Measurements from ENCODE around the gene CASP3. TPM values are rescaled to one million over a fixed set of nuclear protein-coding genes. Genes with fewer than 3 reads are reported as not detected.

The CASP3 gene
- total RNA-seq, 1 experiment from 2014 or later: 11.4 TPM

DNA sequence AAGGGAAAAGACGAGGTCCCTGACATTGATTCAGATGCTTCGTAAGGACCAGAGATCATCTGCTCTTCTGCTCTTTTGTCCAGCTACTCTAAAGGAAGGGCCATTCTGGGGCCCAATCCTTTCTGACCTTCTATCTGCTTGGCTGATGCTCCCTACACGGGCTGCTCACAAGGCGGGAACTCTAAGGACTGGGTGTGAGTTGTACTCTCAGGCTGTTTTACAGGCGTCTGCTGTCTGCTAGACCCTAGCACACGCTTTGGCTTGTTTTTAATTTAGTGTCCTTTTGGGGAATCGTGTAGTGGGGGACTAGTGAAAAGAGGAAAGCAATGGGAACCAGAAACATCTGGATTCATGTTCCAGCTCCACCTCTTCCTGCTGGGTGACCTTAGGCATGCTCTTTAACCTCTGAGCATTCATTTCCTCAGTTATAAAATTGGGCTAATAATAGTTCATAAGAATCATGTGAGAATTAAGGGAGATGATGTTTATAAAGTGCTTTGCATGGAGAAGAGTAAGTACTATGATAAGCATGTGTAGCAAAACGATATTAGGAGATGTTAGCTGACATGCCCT is 53.1 kb downstream of the CASP3 start:
- RAD21 ChIA-PET (ENCODE audit: low non-redundant PET in 1 of 2, low total read pairs in 2 of 2, uncharacterized antibody in 2 of 2, unreplicated experiment in 2 of 2): no interaction called here
- Histone ChIP-seq H2AFZ (ENCODE audit: low read depth, low read length, poor library complexity, severe bottlenecking) (no peak overlapping the region), H3K79me2 (ENCODE audit: insufficient read depth, low read length) (no peaks in the 10 kb centered on the region), H3K4me2 (ENCODE audit: low read length) (no peak overlapping the region), H3K27me3 (ENCODE audit: insufficient read depth, low read length) (no peaks in the 10 kb centered on the region), H3K4me1 (ENCODE audit: control insufficient read depth in 1 of 2, insufficient read depth in 2 of 2, low read length in 2 of 2) (no peaks in the 10 kb centered on the region), H3K36me3 (ENCODE audit: control insufficient read depth in 1 of 2, insufficient read depth in 2 of 2, low read length in 2 of 2) (no peaks in the 10 kb centered on the region), H3K9me2 (ENCODE audit: insufficient read depth) (no peaks in the 10 kb centered on the region), H3K4me3 (replicated peaks in 1 of 2; ENCODE audit: low read depth in 1 of 2, low read length in 2 of 2) (no peak overlapping the region), H3K27ac (ENCODE audit: low read depth, low read length) (no peak overlapping the region), H3K9ac (ENCODE audit: low read length) (no peak overlapping the region), H3K9me3 (ENCODE audit: control insufficient read depth in 1 of 2, insufficient read depth in 1 of 2, low read depth in 1 of 2, low read length in 2 of 2) (no peaks in the 10 kb centered on the region), H4K20me1 (ENCODE audit: insufficient read depth) (no peaks in the 10 kb centered on the region)
- BruUV-seq (replicated peaks): no TSS peak
- no peak for TF ChIP-seq FOSL1 (IDR thresholded peaks at IDR 0.05; ENCODE audit: low read depth)
- TF ChIP-seq ELF1 (IDR thresholded peaks at IDR 0.05; ENCODE audit: borderline replicate concordance, low read depth): no peak
- TF ChIP-seq, protein P1, sequence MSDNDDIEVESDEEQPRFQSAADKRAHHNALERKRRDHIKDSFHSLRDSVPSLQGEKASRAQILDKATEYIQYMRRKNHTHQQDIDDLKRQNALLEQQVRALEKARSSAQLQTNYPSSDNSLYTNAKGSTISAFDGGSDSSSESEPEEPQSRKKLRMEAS (IDR thresholded peaks at IDR 0.05): no peak
- TF ChIP-seq, protein P2, sequence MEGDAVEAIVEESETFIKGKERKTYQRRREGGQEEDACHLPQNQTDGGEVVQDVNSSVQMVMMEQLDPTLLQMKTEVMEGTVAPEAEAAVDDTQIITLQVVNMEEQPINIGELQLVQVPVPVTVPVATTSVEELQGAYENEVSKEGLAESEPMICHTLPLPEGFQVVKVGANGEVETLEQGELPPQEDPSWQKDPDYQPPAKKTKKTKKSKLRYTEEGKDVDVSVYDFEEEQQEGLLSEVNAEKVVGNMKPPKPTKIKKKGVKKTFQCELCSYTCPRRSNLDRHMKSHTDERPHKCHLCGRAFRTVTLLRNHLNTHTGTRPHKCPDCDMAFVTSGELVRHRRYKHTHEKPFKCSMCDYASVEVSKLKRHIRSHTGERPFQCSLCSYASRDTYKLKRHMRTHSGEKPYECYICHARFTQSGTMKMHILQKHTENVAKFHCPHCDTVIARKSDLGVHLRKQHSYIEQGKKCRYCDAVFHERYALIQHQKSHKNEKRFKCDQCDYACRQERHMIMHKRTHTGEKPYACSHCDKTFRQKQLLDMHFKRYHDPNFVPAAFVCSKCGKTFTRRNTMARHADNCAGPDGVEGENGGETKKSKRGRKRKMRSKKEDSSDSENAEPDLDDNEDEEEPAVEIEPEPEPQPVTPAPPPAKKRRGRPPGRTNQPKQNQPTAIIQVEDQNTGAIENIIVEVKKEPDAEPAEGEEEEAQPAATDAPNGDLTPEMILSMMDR (IDR thresholded peaks at IDR 0.05 in 2 of 3, conservative IDR thresholded peaks at IDR 0.05 in 1 of 3; ENCODE audit: borderline replicate concordance in 1 of 3, insufficient read depth in 1 of 3, low read depth in 2 of 3, low read length in 2 of 3): no peak
- TF ChIP-seq SIN3A (IDR thresholded peaks at IDR 0.05; ENCODE audit: low read depth): no peak
- no peak for TF ChIP-seq POLR2A (IDR thresholded peaks at IDR 0.05; ENCODE audit: borderline replicate concordance, extremely low read depth, insufficient read depth, insufficient read length)
- TF ChIP-seq, protein P3, sequence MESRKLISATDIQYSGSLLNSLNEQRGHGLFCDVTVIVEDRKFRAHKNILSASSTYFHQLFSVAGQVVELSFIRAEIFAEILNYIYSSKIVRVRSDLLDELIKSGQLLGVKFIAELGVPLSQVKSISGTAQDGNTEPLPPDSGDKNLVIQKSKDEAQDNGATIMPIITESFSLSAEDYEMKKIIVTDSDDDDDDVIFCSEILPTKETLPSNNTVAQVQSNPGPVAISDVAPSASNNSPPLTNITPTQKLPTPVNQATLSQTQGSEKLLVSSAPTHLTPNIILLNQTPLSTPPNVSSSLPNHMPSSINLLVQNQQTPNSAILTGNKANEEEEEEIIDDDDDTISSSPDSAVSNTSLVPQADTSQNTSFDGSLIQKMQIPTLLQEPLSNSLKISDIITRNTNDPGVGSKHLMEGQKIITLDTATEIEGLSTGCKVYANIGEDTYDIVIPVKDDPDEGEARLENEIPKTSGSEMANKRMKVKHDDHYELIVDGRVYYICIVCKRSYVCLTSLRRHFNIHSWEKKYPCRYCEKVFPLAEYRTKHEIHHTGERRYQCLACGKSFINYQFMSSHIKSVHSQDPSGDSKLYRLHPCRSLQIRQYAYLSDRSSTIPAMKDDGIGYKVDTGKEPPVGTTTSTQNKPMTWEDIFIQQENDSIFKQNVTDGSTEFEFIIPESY (IDR thresholded peaks at IDR 0.05; ENCODE audit: extremely low read depth, insufficient replicate concordance, low read length): no peak
- TF ChIP-seq ZFX (IDR thresholded peaks at IDR 0.05): no peak
- TF ChIP-seq EGR1 (IDR thresholded peaks at IDR 0.05; ENCODE audit: low read depth): no peak
- TF ChIP-seq POLR2AphosphoS5 (IDR thresholded peaks at IDR 0.05; ENCODE audit: low read depth, low read length): no peak
- TF ChIP-seq SRF (IDR thresholded peaks at IDR 0.05; ENCODE audit: low read depth): no peak
- no peak for TF ChIP-seq EZH2phosphoT487 (IDR thresholded peaks at IDR 0.05; ENCODE audit: borderline replicate concordance)
- TF ChIP-seq CBX3 (IDR thresholded peaks at IDR 0.05; ENCODE audit: low read depth): no peak
- no peak for TF ChIP-seq ZNF274 (IDR thresholded peaks at IDR 0.05; ENCODE audit: low read depth, low read length)
- TF ChIP-seq, protein P4, sequence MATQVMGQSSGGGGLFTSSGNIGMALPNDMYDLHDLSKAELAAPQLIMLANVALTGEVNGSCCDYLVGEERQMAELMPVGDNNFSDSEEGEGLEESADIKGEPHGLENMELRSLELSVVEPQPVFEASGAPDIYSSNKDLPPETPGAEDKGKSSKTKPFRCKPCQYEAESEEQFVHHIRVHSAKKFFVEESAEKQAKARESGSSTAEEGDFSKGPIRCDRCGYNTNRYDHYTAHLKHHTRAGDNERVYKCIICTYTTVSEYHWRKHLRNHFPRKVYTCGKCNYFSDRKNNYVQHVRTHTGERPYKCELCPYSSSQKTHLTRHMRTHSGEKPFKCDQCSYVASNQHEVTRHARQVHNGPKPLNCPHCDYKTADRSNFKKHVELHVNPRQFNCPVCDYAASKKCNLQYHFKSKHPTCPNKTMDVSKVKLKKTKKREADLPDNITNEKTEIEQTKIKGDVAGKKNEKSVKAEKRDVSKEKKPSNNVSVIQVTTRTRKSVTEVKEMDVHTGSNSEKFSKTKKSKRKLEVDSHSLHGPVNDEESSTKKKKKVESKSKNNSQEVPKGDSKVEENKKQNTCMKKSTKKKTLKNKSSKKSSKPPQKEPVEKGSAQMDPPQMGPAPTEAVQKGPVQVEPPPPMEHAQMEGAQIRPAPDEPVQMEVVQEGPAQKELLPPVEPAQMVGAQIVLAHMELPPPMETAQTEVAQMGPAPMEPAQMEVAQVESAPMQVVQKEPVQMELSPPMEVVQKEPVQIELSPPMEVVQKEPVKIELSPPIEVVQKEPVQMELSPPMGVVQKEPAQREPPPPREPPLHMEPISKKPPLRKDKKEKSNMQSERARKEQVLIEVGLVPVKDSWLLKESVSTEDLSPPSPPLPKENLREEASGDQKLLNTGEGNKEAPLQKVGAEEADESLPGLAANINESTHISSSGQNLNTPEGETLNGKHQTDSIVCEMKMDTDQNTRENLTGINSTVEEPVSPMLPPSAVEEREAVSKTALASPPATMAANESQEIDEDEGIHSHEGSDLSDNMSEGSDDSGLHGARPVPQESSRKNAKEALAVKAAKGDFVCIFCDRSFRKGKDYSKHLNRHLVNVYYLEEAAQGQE (IDR thresholded peaks at IDR 0.05; ENCODE audit: low read depth): no peak
- no peak for TF ChIP-seq RAD21 (IDR thresholded peaks at IDR 0.05; ENCODE audit: low read depth)
- no peak for TF ChIP-seq CEBPB (IDR thresholded peaks at IDR 0.05; ENCODE audit: low read depth)
- TF ChIP-seq YY1 (IDR thresholded peaks at IDR 0.05; ENCODE audit: extremely low read depth, insufficient replicate concordance, low read depth, low read length): no peak
- TF ChIP-seq TCF7L2 (IDR thresholded peaks at IDR 0.05; ENCODE audit: borderline replicate concordance, extremely low read depth, insufficient read depth, insufficient read length): no peak
- ATAC-seq (no peak), DNase-seq (ENCODE audit: low read depth, low spot score) (no peak)
- intact Hi-C loops (cut with micrococcal nuclease): no loop called here
- CTCF ChIA-PET: no interaction called here
- POLR2A ChIA-PET: no interaction called here

All from HCT116 (cell line).